Measurements from ENCODE around the gene ARG2. TPM values are rescaled to one million over a fixed set of nuclear protein-coding genes. Genes with fewer than 3 reads are reported as not detected.
A peak's percentile ranks its signal among the peaks of the same experiment; 100 is the strongest.
"Not testable (repeated sequence)": the region's sequence is repeated elsewhere in the genome, so short reads cannot be mapped to it uniquely, and the experiment has no call there.

The ARG2 gene
- total RNA-seq, 1 donor from 2014 or later: 11.1 TPM

DNA sequence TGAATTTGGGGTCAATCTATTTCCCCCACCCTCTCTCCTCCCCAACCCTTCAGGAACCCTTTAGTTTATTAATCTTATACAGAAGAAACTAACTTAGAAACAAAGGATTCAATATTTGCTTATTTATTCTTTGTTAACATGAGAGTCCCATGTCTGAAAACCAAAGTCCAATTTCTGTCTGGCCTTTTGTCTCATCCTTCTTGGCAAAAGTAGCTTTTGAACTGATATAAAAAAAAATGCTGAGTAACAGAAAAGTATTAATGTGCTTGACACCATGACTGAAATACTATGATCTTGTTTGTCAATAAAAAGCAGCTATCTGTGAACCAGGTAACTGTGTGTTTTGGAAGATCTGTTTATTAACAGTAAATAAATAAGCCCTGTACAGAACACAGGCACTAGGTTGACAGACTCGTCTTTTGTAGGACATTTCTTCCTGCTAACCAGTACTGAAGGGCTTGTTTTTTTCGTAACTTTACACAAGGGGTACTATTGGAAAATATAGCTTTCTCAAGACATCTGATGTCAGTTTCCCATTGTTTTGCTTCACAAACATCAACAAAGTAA lies 30.4 kb upstream of the ARG2 start:
- peaks cover 7% of the 10 kb centered on the region for H3K36me3 Mint-ChIP-seq (ENCODE audit: low read depth)
- H3K4me3 Mint-ChIP-seq (ENCODE audit: unreplicated experiment): no peak overlapping the region
- H3K27ac Mint-ChIP-seq (ENCODE audit: unreplicated experiment): no peak overlapping the region
- TF ChIP-seq, protein P1, sequence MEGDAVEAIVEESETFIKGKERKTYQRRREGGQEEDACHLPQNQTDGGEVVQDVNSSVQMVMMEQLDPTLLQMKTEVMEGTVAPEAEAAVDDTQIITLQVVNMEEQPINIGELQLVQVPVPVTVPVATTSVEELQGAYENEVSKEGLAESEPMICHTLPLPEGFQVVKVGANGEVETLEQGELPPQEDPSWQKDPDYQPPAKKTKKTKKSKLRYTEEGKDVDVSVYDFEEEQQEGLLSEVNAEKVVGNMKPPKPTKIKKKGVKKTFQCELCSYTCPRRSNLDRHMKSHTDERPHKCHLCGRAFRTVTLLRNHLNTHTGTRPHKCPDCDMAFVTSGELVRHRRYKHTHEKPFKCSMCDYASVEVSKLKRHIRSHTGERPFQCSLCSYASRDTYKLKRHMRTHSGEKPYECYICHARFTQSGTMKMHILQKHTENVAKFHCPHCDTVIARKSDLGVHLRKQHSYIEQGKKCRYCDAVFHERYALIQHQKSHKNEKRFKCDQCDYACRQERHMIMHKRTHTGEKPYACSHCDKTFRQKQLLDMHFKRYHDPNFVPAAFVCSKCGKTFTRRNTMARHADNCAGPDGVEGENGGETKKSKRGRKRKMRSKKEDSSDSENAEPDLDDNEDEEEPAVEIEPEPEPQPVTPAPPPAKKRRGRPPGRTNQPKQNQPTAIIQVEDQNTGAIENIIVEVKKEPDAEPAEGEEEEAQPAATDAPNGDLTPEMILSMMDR (IDR thresholded peaks at IDR 0.05): no peak
- DNase-seq (ENCODE audit: low spot score): no peak
- H3K4me1 Mint-ChIP-seq (ENCODE audit: low read depth): no peaks in the 10 kb centered on the region
- no peaks in the 10 kb centered on the region for H3K27me3 Mint-ChIP-seq (ENCODE audit: low read depth)
- H3K9me3 Mint-ChIP-seq (ENCODE audit: low read depth): no peaks in the 10 kb centered on the region

GRCh38 chr14:67593650-67594049 lies 26.1 kb upstream of the ARG2 start:
- not testable (repeated sequence) for H3K36me3 Mint-ChIP-seq (ENCODE audit: low read depth); H3K4me1 Mint-ChIP-seq (ENCODE audit: low read depth); H3K27me3 Mint-ChIP-seq (ENCODE audit: low read depth); H3K4me3 Mint-ChIP-seq (ENCODE audit: unreplicated experiment); DNase-seq (ENCODE audit: low spot score); H3K27ac Mint-ChIP-seq (ENCODE audit: unreplicated experiment); H3K9me3 Mint-ChIP-seq (ENCODE audit: low read depth)

DNA sequence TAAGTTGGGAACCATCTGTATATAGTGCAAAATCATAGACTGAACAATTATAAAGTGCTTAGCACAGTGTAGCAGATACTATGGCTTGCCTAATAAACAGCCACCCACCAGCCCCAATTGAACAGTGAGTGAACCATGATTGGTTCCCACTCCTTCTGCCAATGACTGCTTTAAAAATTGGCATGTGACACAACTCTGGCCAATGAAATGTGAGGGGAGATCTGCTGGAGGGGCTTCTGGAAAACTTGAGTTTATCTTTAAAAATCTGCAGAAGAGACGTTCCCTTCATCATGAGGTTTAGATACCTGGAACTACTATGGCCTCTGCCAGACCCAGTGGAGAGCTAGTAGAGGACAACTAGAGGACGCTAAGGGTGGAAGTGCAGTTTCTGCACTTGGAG lies 24.3 kb upstream of the ARG2 start:
- Mint-ChIP-seq H3K27ac (ENCODE audit: unreplicated experiment) (no peak overlapping the region), H3K27me3 (ENCODE audit: low read depth) (no peaks in the 10 kb centered on the region), H3K4me1 (ENCODE audit: low read depth) (peaks cover 16% of the 10 kb centered on the region), H3K9me3 (ENCODE audit: low read depth) (no peaks in the 10 kb centered on the region), H3K36me3 (ENCODE audit: low read depth) (peaks cover 3% of the 10 kb centered on the region), H3K4me3 (ENCODE audit: unreplicated experiment) (no peak overlapping the region)
- DNase-seq (ENCODE audit: low spot score): no peak
- TF ChIP-seq, protein P1 (IDR thresholded peaks at IDR 0.05): no peak

- DNase-seq (ENCODE audit: low spot score): no peak
- Mint-ChIP-seq H3K36me3 (ENCODE audit: low read depth) (no peaks in the 10 kb centered on the region), H3K4me1 (ENCODE audit: low read depth) (peaks cover 18% of the 10 kb centered on the region), H3K27ac (ENCODE audit: unreplicated experiment) (peak within 1 kb of the TSS; percentile 94), H3K27me3 (ENCODE audit: low read depth) (peaks cover 2% of the 10 kb centered on the region), H3K4me3 (ENCODE audit: unreplicated experiment) (peak within 1 kb of the TSS; percentile 78), H3K9me3 (ENCODE audit: low read depth) (no peaks in the 10 kb centered on the region)
- TF ChIP-seq, protein P1 (IDR thresholded peaks at IDR 0.05): peak; percentile 81
Observed at GRCh38 chr14:67599698-67600561, 19.8 kb upstream of the ARG2 start, which contains the start of gene PIGH. Gene PIGH (minus strand): TSS chr14:67600268. CDS start chr14:67600203, 65 bp downstream.

DNA sequence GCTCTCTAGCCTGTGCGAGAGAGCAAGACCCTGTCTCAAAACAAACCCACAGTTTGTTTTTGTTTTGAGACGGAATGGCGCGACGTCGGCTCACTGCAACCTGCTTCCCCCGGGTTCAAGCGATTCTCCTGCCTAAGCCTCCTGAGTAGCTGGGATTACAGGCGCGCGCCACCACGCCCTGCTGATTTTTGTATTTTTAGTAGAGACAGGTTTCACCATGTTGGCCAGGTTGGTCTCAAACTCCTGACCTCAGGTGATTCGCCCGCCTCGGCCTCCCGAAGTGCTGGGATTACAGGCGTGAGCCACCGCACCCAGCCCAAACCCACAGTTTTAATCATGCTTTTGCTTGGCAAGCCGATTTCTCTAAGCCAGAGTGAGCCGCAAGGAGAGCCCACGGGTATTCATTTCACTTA lies 19.2 kb upstream of the ARG2 start:
- not testable (repeated sequence) for H3K36me3 Mint-ChIP-seq (ENCODE audit: low read depth); DNase-seq (ENCODE audit: low spot score); H3K9me3 Mint-ChIP-seq (ENCODE audit: low read depth); H3K27me3 Mint-ChIP-seq (ENCODE audit: low read depth)
- peak overlapping the region; percentile 94 for H3K27ac Mint-ChIP-seq (ENCODE audit: unreplicated experiment)
- peaks cover 18% of the 10 kb centered on the region for H3K4me1 Mint-ChIP-seq (ENCODE audit: low read depth)
- H3K4me3 Mint-ChIP-seq (ENCODE audit: unreplicated experiment): peak overlapping the region; percentile 78

DNA sequence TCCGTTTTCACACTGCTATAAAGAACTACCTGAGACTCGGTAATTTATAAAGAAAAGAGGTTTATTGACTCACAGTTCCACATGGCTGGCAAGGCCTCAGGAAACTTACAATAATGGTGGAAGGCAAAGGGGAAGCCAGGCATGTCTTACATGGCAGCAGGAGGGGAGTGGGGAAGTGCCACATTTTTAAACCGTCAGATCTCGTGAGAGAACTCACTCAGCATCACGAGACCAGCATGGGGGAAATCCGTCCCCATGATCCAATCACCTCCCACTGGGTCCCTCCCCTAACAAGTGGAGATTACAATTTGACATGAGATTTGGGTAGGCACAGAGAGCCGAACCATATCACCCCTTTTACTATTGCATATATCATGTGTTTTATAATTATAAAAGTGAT lies 17.6 kb upstream of the ARG2 start:
- H3K9me3 Mint-ChIP-seq (ENCODE audit: low read depth): no peaks in the 10 kb centered on the region

More for the DNA sequence above, 17.6 kb upstream of the ARG2 start:
- Mint-ChIP-seq H3K27ac (ENCODE audit: unreplicated experiment) (no peak overlapping the region), H3K4me1 (ENCODE audit: low read depth) (peaks cover 18% of the 10 kb centered on the region), H3K4me3 (ENCODE audit: unreplicated experiment) (no peak overlapping the region), H3K27me3 (ENCODE audit: low read depth) (peaks cover 2% of the 10 kb centered on the region), H3K36me3 (ENCODE audit: low read depth) (no peaks in the 10 kb centered on the region)
- no peak for DNase-seq (ENCODE audit: low spot score)
- TF ChIP-seq, protein P1 (IDR thresholded peaks at IDR 0.05): no peak
